KOPT-K1 (cell line): ENCODE results near the gene EMD.

ENCODE experiments used
- H3K27ac ChIP-seq: fragments of 200-600 bp; sonication (generic); 2 replicates; pipeline ENCODE4 v1.5.1; 2016; ENCODE audit warnings: antibody characterized with exemption, mild to moderate bottlenecking, low read depth, low read length; ENCODE audit not compliant: poor library complexity, severe bottlenecking
- H3K36me3 ChIP-seq: fragments of 200-600 bp; sonication (generic); 2 replicates; pipeline ENCODE4 v1.5.1; 2017; ENCODE audit warnings: antibody characterized with exemption, mild to moderate bottlenecking, low read length, moderate library complexity; ENCODE audit not compliant: insufficient read depth
- H3K9me3 ChIP-seq: fragments of 200-600 bp; sonication (generic); 2 replicates; pipeline ENCODE4 v1.5.1; 2017; ENCODE audit warnings: antibody characterized with exemption, low read length, mild to moderate bottlenecking; ENCODE audit not compliant: insufficient read depth, poor library complexity, severe bottlenecking

Gene EMD

GRCh38 chrX:154429711-154430110, 50.6 kb downstream of the EMD start:
- Histone ChIP-seq H3K36me3 (peaks cover 27% of the 10 kb centered on the region; the same call in 1 of the 2 replicates), H3K9me3 (no peaks in the 10 kb centered on the region), H3K27ac (peak overlapping the region; percentile 58)

GRCh38 chrX:154430479-154430878, 51.4 kb downstream of the EMD start:
- Histone ChIP-seq H3K36me3 (peaks cover 34% of the 10 kb centered on the region; the same call in 1 of the 2 replicates), H3K9me3 (no peaks in the 10 kb centered on the region), H3K27ac (no peak overlapping the region)

- Histone ChIP-seq H3K27ac (no peak overlapping the region), H3K36me3 (peaks cover 39% of the 10 kb centered on the region; the same call in 1 of the 2 replicates), H3K9me3 (no peaks in the 10 kb centered on the region)
Measured at GRCh38 chrX:154430916-154431315, 51.8 kb downstream of the EMD start.
